GM23338 (cell line): ENCODE measurements around the gene BCAR3. TPM values are rescaled to one million over a fixed set of nuclear protein-coding genes. Genes with fewer than 3 reads are reported as not detected.

Experiments used
- ATAC-seq: fragments of 200-7000 bp; cut with Tn5 transposase; 3 replicates; pipeline ENCODE4 v1.9.1; 2020
- DNase-seq: peaks from one replicate; pipeline ENCODE4 v3.0.0-alpha.2; 2015; ENCODE audit warnings: low spot score
- H2AFZ ChIP-seq: fragments of 200-600 bp; sonication (generic); 2 replicates; pipeline ENCODE4 v1.8.0; 2016; ENCODE audit warnings: antibody characterized with exemption, mild to moderate bottlenecking, moderate library complexity
- H3F3A ChIP-seq: fragments of 200-600 bp; sonication (generic); replicated peaks from 2 replicates; pipeline ENCODE4 v1.8.0; 2017; ENCODE audit warnings: antibody characterized with exemption, mixed run types, low read depth
- H3K27ac ChIP-seq: fragments of 200-600 bp; sonication (generic); 2 replicates; pipeline ENCODE4 v1.6.1; 2016; ENCODE audit warnings: low read depth
- H3K27me3 ChIP-seq: fragments of 200-600 bp; sonication (generic); 2 replicates; pipeline ENCODE4 v1.8.0; 2016; ENCODE audit warnings: mild to moderate bottlenecking, mixed run types, moderate library complexity; ENCODE audit not compliant: insufficient read depth
- H3K36me3 ChIP-seq: fragments of 200-600 bp; sonication (generic); 2 replicates; pipeline ENCODE4 v1.8.0; 2016; ENCODE audit warnings: mild to moderate bottlenecking; ENCODE audit not compliant: insufficient read depth
- H3K4me1 ChIP-seq: fragments of 200-600 bp; sonication (generic); 2 replicates; pipeline ENCODE4 v1.8.0; 2016; ENCODE audit warnings: mild to moderate bottlenecking, moderate library complexity; ENCODE audit not compliant: insufficient read depth
- H3K4me2 ChIP-seq: fragments of 200-600 bp; sonication (generic); 2 replicates; pipeline ENCODE4 v1.7.1; 2017; ENCODE audit warnings: mixed run types
- H3K4me3 ChIP-seq: fragments of 200-600 bp; sonication (generic); 2 replicates; pipeline ENCODE4 v1.6.1; 2016; ENCODE audit warnings: mixed run types
- H3K79me2 ChIP-seq: fragments of 200-600 bp; sonication (generic); replicated peaks from 2 replicates; pipeline ENCODE4 v1.8.0; 2017; ENCODE audit warnings: mild to moderate bottlenecking; ENCODE audit not compliant: insufficient read depth
- H3K9me2 ChIP-seq: fragments of 200-600 bp; sonication (generic); 2 replicates; pipeline ENCODE4 v1.8.0; 2017; ENCODE audit not compliant: insufficient read depth
- H4K20me1 ChIP-seq: fragments of 200-600 bp; sonication (generic); replicated peaks from 2 replicates; pipeline ENCODE4 v1.8.0; 2017; ENCODE audit warnings: mild to moderate bottlenecking; ENCODE audit not compliant: insufficient read depth
- H3K27ac Mint-ChIP-seq: 2 replicates; pipeline ENCODE4 v1.8.0; 2020; ENCODE audit warnings: inconsistent platforms, mild to moderate bottlenecking, moderate library complexity, mixed read lengths
- H3K27me3 Mint-ChIP-seq: 3 replicates; pipeline ENCODE4 v1.8.0; 2022; ENCODE audit warnings: low read depth, mild to moderate bottlenecking, moderate library complexity, mixed read lengths, inconsistent platforms; ENCODE audit not compliant: insufficient read depth, poor library complexity
- H3K36me3 Mint-ChIP-seq: 3 replicates; pipeline ENCODE4 v1.8.0; 2021; ENCODE audit warnings: low read depth, mild to moderate bottlenecking, inconsistent platforms, moderate library complexity, mixed read lengths
- H3K4me1 Mint-ChIP-seq: 3 replicates; pipeline ENCODE4 v1.8.0; 2020; ENCODE audit warnings: mild to moderate bottlenecking, inconsistent platforms, mixed read lengths
- H3K4me3 Mint-ChIP-seq: 3 replicates; pipeline ENCODE4 v1.8.0; 2021; ENCODE audit warnings: moderate library complexity, mild to moderate bottlenecking, inconsistent platforms, mixed read lengths
- H3K9me3 Mint-ChIP-seq: 3 replicates; pipeline ENCODE4 v1.8.0; 2020; ENCODE audit warnings: moderate library complexity, mild to moderate bottlenecking, inconsistent platforms, mixed read lengths
- EZH2 ChIP-seq: fragments of 200-600 bp; sonication (generic); IDR thresholded peaks from one replicate; pipeline ENCODE4 v1.8.0; 2017; ENCODE audit warnings: antibody characterized with exemption, mild to moderate bottlenecking, low read depth; ENCODE audit not compliant: unreplicated experiment
- NANOG ChIP-seq: IDR thresholded peaks from 2 replicates; pipeline ENCODE4 v1.6.1; 2016; ENCODE audit warnings: antibody characterized with exemption, borderline replicate concordance
- STAT1 ChIP-seq: IDR thresholded peaks from one replicate; pipeline ENCODE4 v1.6.1; 2016; ENCODE audit warnings: antibody characterized with exemption; ENCODE audit not compliant: unreplicated experiment
- polyA plus RNA-seq: library from polyadenylated mRNA; unstranded; fragments of >200 nt; fragmentation: Nextera tagmentation; extraction: Ambion mirVana; gene quantifications from 2 replicates; pipeline ENCODE4 v1.2.1, GENCODE V29; 2016
- total RNA-seq: library from RNA; depleted of rRNA; stranded (reverse); fragments of >200 nt; shearing (Covaris generic); gene quantifications from 2 replicates; pipeline ENCODE4 v1.2.3, GENCODE V29; 2014
- TF ChIP-seq, protein P1 (sequence below): fragments of 250-450 bp; sonication (Bioruptor Pico); IDR thresholded peaks from 2 replicates; pipeline ENCODE4 v1.5.0; 2020; ENCODE audit warnings: mild to moderate bottlenecking, moderate library complexity

BCAR3 gene
- total and polyA plus RNA-seq, 2 experiments from 2014 or later, result 5.5 to 9.7 TPM

DNA sequence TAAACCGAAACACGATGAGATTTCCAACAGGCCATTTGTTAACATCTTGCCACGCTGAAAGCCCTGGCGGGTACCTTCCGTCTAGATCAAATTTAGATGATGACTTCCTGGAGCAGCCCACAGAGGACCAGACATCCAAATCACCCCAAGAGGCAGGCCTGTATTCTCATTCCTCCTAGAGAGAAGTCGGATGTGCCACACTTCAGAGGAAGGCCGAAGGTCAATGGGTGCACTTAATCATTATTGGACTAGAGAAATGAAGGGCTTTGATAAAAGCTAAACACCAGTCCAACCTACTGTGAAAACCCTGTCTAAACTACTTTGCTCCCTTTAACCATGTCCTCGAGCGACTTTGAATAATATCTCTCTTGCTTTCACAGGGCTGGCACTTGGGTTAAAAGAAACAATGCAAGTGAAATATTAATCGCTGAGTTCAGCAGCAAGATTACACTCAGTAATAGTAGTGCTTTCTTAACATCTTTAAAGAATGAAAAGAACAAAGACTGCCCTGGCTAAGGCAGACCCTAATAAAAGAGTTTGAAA is 76.5 kb downstream of the BCAR3 start:
- H3K36me3 ChIP-seq, result no peaks in the 10 kb centered on the region
- no peak for DNase-seq
- TF ChIP-seq STAT1 (no peak), NANOG (no peak), EZH2 (no peak)
- TF ChIP-seq, protein P1, sequence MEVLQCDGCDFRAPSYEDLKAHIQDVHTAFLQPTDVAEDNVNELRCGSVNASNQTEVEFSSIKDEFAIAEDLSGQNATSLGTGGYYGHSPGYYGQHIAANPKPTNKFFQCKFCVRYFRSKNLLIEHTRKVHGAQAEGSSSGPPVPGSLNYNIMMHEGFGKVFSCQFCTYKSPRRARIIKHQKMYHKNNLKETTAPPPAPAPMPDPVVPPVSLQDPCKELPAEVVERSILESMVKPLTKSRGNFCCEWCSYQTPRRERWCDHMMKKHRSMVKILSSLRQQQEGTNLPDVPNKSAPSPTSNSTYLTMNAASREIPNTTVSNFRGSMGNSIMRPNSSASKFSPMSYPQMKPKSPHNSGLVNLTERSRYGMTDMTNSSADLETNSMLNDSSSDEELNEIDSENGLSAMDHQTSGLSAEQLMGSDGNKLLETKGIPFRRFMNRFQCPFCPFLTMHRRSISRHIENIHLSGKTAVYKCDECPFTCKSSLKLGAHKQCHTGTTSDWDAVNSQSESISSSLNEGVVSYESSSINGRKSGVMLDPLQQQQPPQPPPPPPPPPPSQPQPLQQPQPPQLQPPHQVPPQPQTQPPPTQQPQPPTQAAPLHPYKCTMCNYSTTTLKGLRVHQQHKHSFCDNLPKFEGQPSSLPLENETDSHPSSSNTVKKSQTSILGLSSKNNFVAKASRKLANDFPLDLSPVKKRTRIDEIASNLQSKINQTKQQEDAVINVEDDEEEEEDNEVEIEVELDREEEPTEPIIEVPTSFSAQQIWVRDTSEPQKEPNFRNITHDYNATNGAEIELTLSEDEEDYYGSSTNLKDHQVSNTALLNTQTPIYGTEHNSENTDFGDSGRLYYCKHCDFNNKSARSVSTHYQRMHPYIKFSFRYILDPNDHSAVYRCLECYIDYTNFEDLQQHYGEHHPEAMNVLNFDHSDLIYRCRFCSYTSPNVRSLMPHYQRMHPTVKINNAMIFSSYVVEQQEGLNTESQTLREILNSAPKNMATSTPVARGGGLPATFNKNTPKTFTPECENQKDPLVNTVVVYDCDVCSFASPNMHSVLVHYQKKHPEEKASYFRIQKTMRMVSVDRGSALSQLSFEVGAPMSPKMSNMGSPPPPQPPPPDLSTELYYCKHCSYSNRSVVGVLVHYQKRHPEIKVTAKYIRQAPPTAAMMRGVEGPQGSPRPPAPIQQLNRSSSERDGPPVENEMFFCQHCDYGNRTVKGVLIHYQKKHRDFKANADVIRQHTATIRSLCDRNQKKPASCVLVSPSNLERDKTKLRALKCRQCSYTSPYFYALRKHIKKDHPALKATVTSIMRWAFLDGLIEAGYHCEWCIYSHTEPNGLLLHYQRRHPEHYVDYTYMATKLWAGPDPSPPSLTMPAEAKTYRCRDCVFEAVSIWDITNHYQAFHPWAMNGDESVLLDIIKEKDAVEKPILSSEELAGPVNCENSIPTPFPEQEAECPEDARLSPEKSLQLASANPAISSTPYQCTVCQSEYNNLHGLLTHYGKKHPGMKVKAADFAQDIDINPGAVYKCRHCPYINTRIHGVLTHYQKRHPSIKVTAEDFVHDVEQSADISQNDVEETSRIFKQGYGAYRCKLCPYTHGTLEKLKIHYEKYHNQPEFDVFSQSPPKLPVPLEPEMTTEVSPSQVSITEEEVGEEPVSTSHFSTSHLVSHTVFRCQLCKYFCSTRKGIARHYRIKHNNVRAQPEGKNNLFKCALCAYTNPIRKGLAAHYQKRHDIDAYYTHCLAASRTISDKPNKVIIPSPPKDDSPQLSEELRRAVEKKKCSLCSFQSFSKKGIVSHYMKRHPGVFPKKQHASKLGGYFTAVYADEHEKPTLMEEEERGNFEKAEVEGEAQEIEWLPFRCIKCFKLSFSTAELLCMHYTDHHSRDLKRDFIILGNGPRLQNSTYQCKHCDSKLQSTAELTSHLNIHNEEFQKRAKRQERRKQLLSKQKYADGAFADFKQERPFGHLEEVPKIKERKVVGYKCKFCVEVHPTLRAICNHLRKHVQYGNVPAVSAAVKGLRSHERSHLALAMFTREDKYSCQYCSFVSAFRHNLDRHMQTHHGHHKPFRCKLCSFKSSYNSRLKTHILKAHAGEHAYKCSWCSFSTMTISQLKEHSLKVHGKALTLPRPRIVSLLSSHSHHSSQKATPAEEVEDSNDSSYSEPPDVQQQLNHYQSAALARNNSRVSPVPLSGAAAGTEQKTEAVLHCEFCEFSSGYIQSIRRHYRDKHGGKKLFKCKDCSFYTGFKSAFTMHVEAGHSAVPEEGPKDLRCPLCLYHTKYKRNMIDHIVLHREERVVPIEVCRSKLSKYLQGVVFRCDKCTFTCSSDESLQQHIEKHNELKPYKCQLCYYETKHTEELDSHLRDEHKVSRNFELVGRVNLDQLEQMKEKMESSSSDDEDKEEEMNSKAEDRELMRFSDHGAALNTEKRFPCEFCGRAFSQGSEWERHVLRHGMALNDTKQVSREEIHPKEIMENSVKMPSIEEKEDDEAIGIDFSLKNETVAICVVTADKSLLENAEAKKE (CRISPR knock-in tag), result no peak
- H3K36me3 Mint-ChIP-seq, result no peaks in the 10 kb centered on the region; the same call in 2 of the 3 replicates
- H3K9me3 Mint-ChIP-seq, result no peaks in the 10 kb centered on the region
- no peak overlapping the region for H3K4me3 ChIP-seq
- H3K9me2 ChIP-seq, result no peaks in the 10 kb centered on the region
- H3K79me2 ChIP-seq, result no peaks in the 10 kb centered on the region
- H3K4me2 ChIP-seq, result no peak overlapping the region
- no peaks in the 10 kb centered on the region for H3K27me3 ChIP-seq
- no peak overlapping the region for H3K4me3 Mint-ChIP-seq
- no peak overlapping the region for H3K27ac ChIP-seq
- no peaks in the 10 kb centered on the region for H3K4me1 ChIP-seq
- H3F3A ChIP-seq, result no peaks in the 10 kb centered on the region
- H3K27me3 Mint-ChIP-seq, result no peaks in the 10 kb centered on the region
- H3K27ac Mint-ChIP-seq, result no peak overlapping the region
- H3K4me1 Mint-ChIP-seq, result peaks cover 8% of the 10 kb centered on the region; the same call in 2 of the 3 replicates
- no peak for ATAC-seq
- H4K20me1 ChIP-seq, result no peaks in the 10 kb centered on the region
- H2AFZ ChIP-seq, result no peak overlapping the region

DNA sequence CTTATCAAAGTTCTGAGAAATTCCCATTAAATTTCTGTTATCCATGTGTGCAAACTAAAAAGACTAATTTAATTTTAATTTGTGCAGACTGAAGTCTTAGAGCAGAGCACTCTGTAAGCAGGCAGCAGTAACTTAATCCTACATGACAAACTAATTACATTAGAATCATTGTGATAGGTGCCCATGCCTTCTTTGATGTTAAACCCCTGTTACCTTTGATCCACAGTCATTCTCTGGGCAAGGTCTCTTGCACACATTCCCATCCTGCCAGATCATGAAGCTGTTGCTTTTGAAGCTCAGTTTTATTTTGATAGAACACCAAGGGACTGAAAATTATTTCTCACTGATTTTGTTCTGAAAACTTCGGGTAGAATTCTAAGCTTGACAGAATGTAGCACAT is 77.2 kb downstream of the BCAR3 start:
- Mint-ChIP-seq H3K36me3 (no peaks in the 10 kb centered on the region; the same call in 2 of the 3 replicates), H3K4me1 (peaks cover 3% of the 10 kb centered on the region; the same call in 2 of the 3 replicates), H3K4me3 (no peak overlapping the region), H3K9me3 (no peaks in the 10 kb centered on the region), H3K27ac (no peak overlapping the region), H3K27me3 (no peaks in the 10 kb centered on the region)
- Histone ChIP-seq H3K4me1 (no peaks in the 10 kb centered on the region), H3K9me2 (no peaks in the 10 kb centered on the region), H3K4me2 (no peak overlapping the region), H4K20me1 (no peaks in the 10 kb centered on the region), H3K79me2 (no peaks in the 10 kb centered on the region), H3K36me3 (no peaks in the 10 kb centered on the region), H3K27ac (no peak overlapping the region), H3K4me3 (no peak overlapping the region), H3K27me3 (no peaks in the 10 kb centered on the region), H2AFZ (no peak overlapping the region), H3F3A (no peaks in the 10 kb centered on the region)
- DNase-seq (no peak), ATAC-seq (no peak)
- TF ChIP-seq, protein P1 (CRISPR knock-in tag), result no peak
- no peak for TF ChIP-seq EZH2
